HepG2 (cell line): ENCODE results near the gene KCTD21. TPM values are rescaled to one million over a fixed set of nuclear protein-coding genes. Genes with fewer than 3 reads are reported as not detected.
A peak's percentile ranks its signal among the peaks of the same experiment; 100 is the strongest.

ENCODE experiments used
- ATAC-seq: fragments of 200-7000 bp; cut with Tn5 transposase; 3 replicates; pipeline ENCODE4 v1.9.1; 2020; ENCODE audit warnings: mild to moderate bottlenecking, moderate library complexity
- BruUV-seq: library from RNA; stranded (reverse); fragments of 400-500 nt; replicated peaks from 2 replicates; lab custom pipeline; 2021; lab: Mats Ljungman, UMichigan
- CTCF ChIA-PET: fragments of 300-600 bp; formaldehyde crosslinking; extraction: SDS; loops from one replicate; lab custom pipeline; 2021; ENCODE audit warnings: low total read pairs, inconsistent platforms, low intra/inter-chr PET ratio; lab: Yijun Ruan, JAX
- POLR2A ChIA-PET: fragments of 350-600 bp; sonication (Branson Sonifier 250); formaldehyde crosslinking; loops from one replicate; lab custom pipeline; 2020; ENCODE audit warnings: antibody characterized with exemption, inconsistent platforms; lab: Yijun Ruan, JAX
- DNase-seq: peaks from one replicate; pipeline ENCODE4 v3.0.0-alpha.2; 2015; ENCODE audit warnings: low spot score
- FAIRE-seq: peaks from 3 replicates; lab custom pipeline; 2011; peaks lifted over from hg19 to GRCh38; lab: Jason Lieb, UNC
- H2AFZ ChIP-seq: one replicate; pipeline ENCODE4 v1.6.1; 2011; ENCODE audit warnings: low read length, inconsistent platforms
- H3K27ac ChIP-seq: fragments of 300-600 bp; 3 replicates; pipeline ENCODE4 v1.8.0; 2011; ENCODE audit warnings: mixed run types, mild to moderate bottlenecking, mixed read lengths, low read length, inconsistent platforms; ENCODE audit not compliant: insufficient read depth; ENCODE audit errors: extremely low read length
- H3K27me3 ChIP-seq, 2 experiments: fragments of 200-600 bp in 1 of 2; 2 replicates in 1 of 2; 3 replicates in 1 of 2; pipeline versions ENCODE4 v1.6.0 to v1.8.0; 2011; ENCODE audit warnings: low read length in 2 of 2, mild to moderate bottlenecking in 2 of 2, moderate library complexity in 2 of 2, inconsistent platforms in 1 of 2; ENCODE audit not compliant: insufficient read depth in 2 of 2, control insufficient read depth in 1 of 2
- H3K36me3 ChIP-seq, 2 experiments: fragments of 200-600 bp in 1 of 2; replicated peaks in 1 of 2; 2 replicates in 1 of 2; 3 replicates in 1 of 2; pipeline versions ENCODE4 v1.5.1 to v1.8.0; 2011; ENCODE audit warnings: low read length in 2 of 2, inconsistent platforms in 1 of 2; ENCODE audit not compliant: insufficient read depth in 2 of 2, control insufficient read depth in 1 of 2
- H3K4me1 ChIP-seq: 2 replicates; pipeline ENCODE4 v1.5.1; 2012; ENCODE audit warnings: low read length, inconsistent platforms; ENCODE audit not compliant: insufficient read depth
- H3K4me2 ChIP-seq: 2 replicates; pipeline ENCODE4 v1.6.0; 2011; ENCODE audit warnings: low read depth, low read length, inconsistent platforms
- H3K4me3 ChIP-seq, 3 experiments: fragments of 200-600 bp in 1 of 3; sonication (generic), shearing (Covaris generic) in 1 of 3; replicated peaks in 1 of 3; 2 replicates each; pipeline ENCODE4 v1.5.1; 2011 to 2016; ENCODE audit warnings: low read length in 3 of 3, inconsistent platforms in 2 of 3, low read depth in 2 of 3, mild to moderate bottlenecking in 2 of 3, control low read depth in 1 of 3, mixed read lengths in 1 of 3; ENCODE audit not compliant: insufficient read depth in 1 of 3
- H3K79me2 ChIP-seq: one replicate; pipeline ENCODE4 v1.6.1; 2011; ENCODE audit warnings: low read length, inconsistent platforms; ENCODE audit not compliant: insufficient read depth
- H3K9ac ChIP-seq: 2 replicates; pipeline ENCODE4 v1.6.0; 2011; ENCODE audit warnings: mild to moderate bottlenecking, low read depth, low read length, inconsistent platforms; ENCODE audit not compliant: insufficient read depth
- H3K9me3 ChIP-seq: 2 replicates; pipeline ENCODE4 v1.5.1; 2012; ENCODE audit warnings: mild to moderate bottlenecking, low read length
- H4K20me1 ChIP-seq: 2 replicates; pipeline ENCODE4 v1.6.0; 2011; ENCODE audit warnings: inconsistent platforms, mild to moderate bottlenecking, low read length, moderate library complexity; ENCODE audit not compliant: insufficient read depth
- BCL3 ChIP-seq: sonication (generic); formaldehyde crosslinking; IDR thresholded peaks from 2 replicates; pipeline ENCODE4 v1.5.1; 2020; ENCODE audit warnings: mild to moderate bottlenecking, missing genetic modification reagents, moderate library complexity
- FOXK1 ChIP-seq: sonication (generic); formaldehyde crosslinking; IDR thresholded peaks from 2 replicates; pipeline ENCODE4 v1.4.0; 2020; ENCODE audit warnings: low read depth, missing genetic modification reagents, borderline replicate concordance
- FUBP1 ChIP-seq: sonication (generic); formaldehyde crosslinking; IDR thresholded peaks from 2 replicates; pipeline ENCODE4 v1.5.1; 2020; ENCODE audit warnings: missing genetic modification reagents, mild to moderate bottlenecking, borderline replicate concordance
- IKZF4 ChIP-seq: sonication (generic); formaldehyde crosslinking; IDR thresholded peaks from 2 replicates; pipeline ENCODE4 v1.5.1; 2020; ENCODE audit warnings: borderline replicate concordance, mild to moderate bottlenecking, low read depth, missing genetic modification reagents; ENCODE audit errors: not compliant biosample characterization
- KLF12 ChIP-seq: sonication (generic); formaldehyde crosslinking; IDR thresholded peaks from 2 replicates; pipeline ENCODE4 v1.4.0; 2020; ENCODE audit warnings: missing genetic modification reagents, borderline replicate concordance
- MIER3 ChIP-seq: IDR thresholded peaks from 2 replicates; pipeline ENCODE4 v1.6.1; 2016; ENCODE audit warnings: missing compliant biosample characterization, borderline replicate concordance
- SUZ12 ChIP-seq: fragments of 150-350 bp; IDR thresholded peaks from 2 replicates; pipeline ENCODE4 v1.6.1; 2014; ENCODE audit warnings: low read depth, low read length
- ZBTB8A ChIP-seq: sonication (generic); formaldehyde crosslinking; IDR thresholded peaks from 2 replicates; pipeline ENCODE4 v1.4.0; 2020; ENCODE audit warnings: mild to moderate bottlenecking, low read depth, missing genetic modification reagents, borderline replicate concordance
- ZNF414 ChIP-seq: sonication (generic); formaldehyde crosslinking; IDR thresholded peaks from 2 replicates; pipeline ENCODE4 v1.5.0; 2020; ENCODE audit warnings: missing genetic modification reagents
- ZNF768 ChIP-seq: sonication (generic); formaldehyde crosslinking; IDR thresholded peaks from 2 replicates; pipeline ENCODE4 v1.4.0; 2020; ENCODE audit warnings: missing genetic modification reagents
- WGBS: methylation state at CpG from one replicate; pipeline ENCODE4 v1.1.6; 2017; ENCODE audit warnings: low lambda C conversion rate; 5-methylcytosine and 5-hydroxymethylcytosine counted together
- in situ Hi-C: cut with HindIII; loops from 2 replicates; pipeline ENCODE4 v1.10.0; 2017; ENCODE audit warnings: low pct_unique_long_range_greater_than_20kb; ENCODE audit not compliant: extremely low pct_ligation_motif_present
- intact Hi-C: fragments of 100-400 bp; cut with micrococcal nuclease; formaldehyde crosslinking; loops from one replicate; pipeline ENCODE4 v1.10.0; 2022; ENCODE audit not compliant: unreplicated experiment
- polyA plus RNA-seq, 8 experiments: library from polyadenylated mRNA; depleted of rRNA in 3 of 8; stranded (reverse) in 7 of 8; unstranded in 1 of 8; fragments of >200 nt; fragmentation: Illumina TruSeq in 4 of 8; extraction: Trizol in 4 of 8; gene quantifications; 2 replicates each; pipeline versions ENCODE4 v1.2.1 to v1.2.3, GENCODE V29; 2011 to 2016; ENCODE audit warnings: low read depth in 4 of 8, missing spikeins in 1 of 8, mixed read lengths in 1 of 8; ENCODE audit not compliant: insufficient read depth in 1 of 8
- total RNA-seq, 5 experiments: library from RNA; depleted of rRNA; stranded (reverse); fragments of >200 nt; fragmentation: Illumina TruSeq; extraction: Trizol; gene quantifications; 2 replicates each; pipeline ENCODE4 v1.2.3, GENCODE V29; 2016; ENCODE audit warnings: low read depth in 1 of 5

KCTD21 gene
- total and polyA plus RNA-seq, 2 of the 13 experiments (the other 11 are each of a cell fraction or from before 2014, with no cell fraction given) = 3.1 to 13.5 TPM

- intact Hi-C loops (loop anchor here (1.0 kb wide), 1 partner anchor 49 kb away; no protein-coding TSS in a partner anchor), in situ Hi-C loops (no loop called here)
- Histone ChIP-seq H3K27ac (no peak overlapping the region), H3K4me2 (no peak overlapping the region; the same call in 1 of the 2 replicates), H3K4me3 (no peak overlapping the region), H3K27me3 (no peaks in the 10 kb centered on the region), H3K4me1 (peaks cover 69% of the 10 kb centered on the region), H4K20me1 (no peaks in the 10 kb centered on the region), H3K9ac (no peak overlapping the region), H3K36me3 (no peaks in the 10 kb centered on the region; a peak in 1 of 5 replicates), H2AFZ (no peak overlapping the region), H3K9me3 (no peaks in the 10 kb centered on the region), H3K79me2 (no peaks in the 10 kb centered on the region)
- no peak for ATAC-seq
- CTCF ChIA-PET = no interaction called here
- POLR2A ChIA-PET = interaction anchor here (1.3 kb wide), 1 partner anchor 12 kb away, joined by 3 read pairs; no protein-coding TSS in a partner anchor
- no peak for DNase-seq
- TF ChIP-seq KLF12 (CRISPR knock-in tag) (no peak), IKZF4 (CRISPR knock-in tag) (no peak), ZNF768 (peak; percentile 72; the same call in 1 of the 2 replicates)
- no TSS peak for BruUV-seq
- no peak for FAIRE-seq
- 69% methylated on average over 6 of the region's 6 CpGs for WGBS
Observed at GRCh38 chr11:78158987-78159652, 29.3 kb downstream of the KCTD21 start.

GRCh38 chr11:78156127-78156844 is 32.1 kb downstream of the KCTD21 start:
- Histone ChIP-seq H3K27me3 (no peaks in the 10 kb centered on the region), H3K9ac (peak overlapping the region; percentile 61), H4K20me1 (no peaks in the 10 kb centered on the region), H3K4me3 (peak overlapping the region in 1 of 3 experiments; percentile 45; a peak in 2 of 6 replicates), H3K79me2 (no peaks in the 10 kb centered on the region), H3K27ac (peak overlapping the region; percentile 84), H3K4me2 (peak overlapping the region; percentile 67), H3K9me3 (no peaks in the 10 kb centered on the region), H2AFZ (no peak overlapping the region), H3K4me1 (peaks cover 56% of the 10 kb centered on the region), H3K36me3 (no peaks in the 10 kb centered on the region; a peak in 1 of 5 replicates)
- CTCF ChIA-PET = no interaction called here
- FAIRE-seq (peak; percentile 96), DNase-seq (peak; percentile 95), ATAC-seq (peak; percentile 98)
- 12% methylated on average over 6 of the region's 6 CpGs for WGBS
- in situ Hi-C loops (no loop called here), intact Hi-C loops (no loop called here)
- POLR2A ChIA-PET = interaction anchor here (0.5 to 3.2 kb wide), 20 partner anchors 9 to 418 kb away, joined by 3 to 27 read pairs (median 4); partner anchors contain the start of genes ALG8, INTS4, KCTD21 and NARS2
- no TSS peak for BruUV-seq
- TF ChIP-seq SUZ12 (no peak), MIER3 (peak; percentile 95; the same call in 1 of the 2 replicates), FOXK1 (CRISPR knock-in tag) (peak; percentile 88; the same call in 1 of the 2 replicates), ZBTB8A (no peak), BCL3 (CRISPR knock-in tag) (no peak), ZNF414 (CRISPR knock-in tag) (no peak), FUBP1 (no peak)
